Medulla oblongata (tissue), 1 donor: ENCODE results near the gene TRPC4AP.
"Not testable (repeated sequence)": the region's sequence is repeated elsewhere in the genome, so short reads cannot be mapped to it uniquely, and the experiment has no call there.

Experiments
- DNase-seq: peaks from one replicate; pipeline ENCODE4 v3.0.0-alpha.2; 2015; ENCODE audit errors: extremely low spot score

Gene TRPC4AP

GRCh38 chr20:35055445-35056276, 36.9 kb downstream of the TRPC4AP start:
- no peak for DNase-seq

- no peak for DNase-seq
Observed at GRCh38 chr20:35054814-35055213, 37.8 kb downstream of the TRPC4AP start.

GRCh38 chr20:35052616-35053015, 40.0 kb downstream of the TRPC4AP start:
- DNase-seq, result not testable (repeated sequence)

GRCh38 chr20:35049776-35050352, 42.7 kb downstream of the TRPC4AP start:
- DNase-seq, result no peak

GRCh38 chr20:35048739-35049138, 43.9 kb downstream of the TRPC4AP start:
- peak; percentile 95 for DNase-seq

GRCh38 chr20:35042268-35042667, 50.3 kb downstream of the TRPC4AP start:
- peak; percentile 64 for DNase-seq

- DNase-seq, result no peak
Observed at GRCh38 chr20:35040646-35041045, 52.0 kb downstream of the TRPC4AP start.

- DNase-seq, result no peak
Observed at GRCh38 chr20:35039846-35040489, 52.6 kb downstream of the TRPC4AP start.

GRCh38 chr20:35039146-35039545, 53.5 kb downstream of the TRPC4AP start:
- no peak for DNase-seq

- no peak for DNase-seq
Observed at GRCh38 chr20:35034145-35034544, 58.5 kb downstream of the TRPC4AP start.

- DNase-seq, result no peak
Observed at GRCh38 chr20:35030136-35030535, 62.5 kb downstream of the TRPC4AP start.

- DNase-seq, result no peak
Observed at GRCh38 chr20:35027301-35027700, 65.3 kb downstream of the TRPC4AP start.

- DNase-seq, result no peak
Observed at GRCh38 chr20:35025116-35025515, 67.5 kb downstream of the TRPC4AP start.

- DNase-seq, result no peak
Observed at GRCh38 chr20:35023624-35024023, 69.0 kb downstream of the TRPC4AP start.

- no peak for DNase-seq
Observed at GRCh38 chr20:35021831-35022230, 70.8 kb downstream of the TRPC4AP start.

GRCh38 chr20:35021063-35021462, 71.5 kb downstream of the TRPC4AP start:
- no peak for DNase-seq

- no peak for DNase-seq
Observed at GRCh38 chr20:35020108-35020928, 72.3 kb downstream of the TRPC4AP start.

GRCh38 chr20:35018590-35019371, 73.8 kb downstream of the TRPC4AP start:
- no peak for DNase-seq

GRCh38 chr20:35017099-35017835, 75.3 kb downstream of the TRPC4AP start:
- DNase-seq, result no peak

GRCh38 chr20:35015863-35016193, 76.8 kb downstream of the TRPC4AP start:
- DNase-seq, result no peak

GRCh38 chr20:35014537-35014936, 78.1 kb downstream of the TRPC4AP start:
- no peak for DNase-seq
